ENCODE data around the gene NIPSNAP3A. TPM values are rescaled to one million over a fixed set of nuclear protein-coding genes. Genes with fewer than 3 reads are reported as not detected.

NIPSNAP3A gene
- total and polyA plus RNA-seq, 2 of the 8 experiments (the other 6 are each of a cell fraction or from before 2014, with no cell fraction given) = 9.3 to 9.4 TPM

- Histone ChIP-seq H4K91ac (replicated peaks; ENCODE audit: insufficient read length, low read length) (no peak overlapping the region), H3K79me1 (ENCODE audit: low read depth, low read length) (no peaks in the 10 kb centered on the region), H2AFZ (ENCODE audit: low read length) (peak overlapping the region; percentile 98; the same call in 1 of the 2 replicates), H3K4ac (replicated peaks; ENCODE audit: insufficient read length, low read depth, low read length) (no peak overlapping the region), H3K14ac (ENCODE audit: insufficient read length) (no peak overlapping the region), H4K5ac (ENCODE audit: insufficient read length, low read depth, low read length) (no peak overlapping the region), H2BK12ac (ENCODE audit: low read depth, low read length) (no peak overlapping the region), H3K4me3 (ENCODE audit: extremely low read depth in 1 of 4, insufficient read depth in 2 of 4, low read depth in 3 of 4, low read length in 4 of 4) (peak overlapping the region; percentile 74 to 89 (median 80); a peak in 6 of 8 replicates), H4K20me1 (replicated peaks in 1 of 2; ENCODE audit: control insufficient read depth in 1 of 2, insufficient read depth in 2 of 2, low read length in 2 of 2) (no peaks in the 10 kb centered on the region), H2BK20ac (ENCODE audit: low read length) (no peak overlapping the region), H2BK120ac (replicated peaks; ENCODE audit: low read depth, low read length) (no peak overlapping the region), H3K36me3 (ENCODE audit: control insufficient read depth in 2 of 4, insufficient read depth in 4 of 4, low read length in 3 of 4) (no peaks in the 10 kb centered on the region), H3K18ac (ENCODE audit: extremely low read depth, low read length) (no peak overlapping the region), H4K8ac (ENCODE audit: extremely low read depth, insufficient read depth, low read length) (no peak overlapping the region), H3K79me2 (ENCODE audit: control insufficient read depth in 1 of 2, insufficient read depth in 2 of 2, low read length in 2 of 2) (no peaks in the 10 kb centered on the region), H2BK15ac (ENCODE audit: low read length) (no peak overlapping the region), H3K23ac (ENCODE audit: insufficient read length) (no peak overlapping the region), H2AK5ac (ENCODE audit: low read depth, low read length) (no peak overlapping the region), H3K9ac (replicated peaks in 1 of 4; ENCODE audit: extremely low read depth in 1 of 4, low read depth in 3 of 4, low read length in 3 of 4) (no peak overlapping the region), H3K56ac (replicated peaks; ENCODE audit: insufficient read length, low read depth, low read length) (no peak overlapping the region), H2BK5ac (ENCODE audit: low read depth, low read length) (no peak overlapping the region), H3K4me2 (ENCODE audit: insufficient read depth in 1 of 2, low read depth in 2 of 2, low read length in 2 of 2) (peak overlapping the region; percentile 87 to 91), H3K9me3 (ENCODE audit: insufficient read depth in 2 of 2, low read depth in 1 of 2, low read length in 1 of 2) (no peaks in the 10 kb centered on the region), H3K27ac (ENCODE audit: low read depth, low read length) (no peak overlapping the region), H3K23me2 (ENCODE audit: low read depth, low read length) (peaks cover 7% of the 10 kb centered on the region; the same call in 1 of the 2 replicates), H3K4me1 (replicated peaks in 1 of 4; ENCODE audit: control insufficient read depth in 3 of 4, insufficient read depth in 4 of 4, low read length in 3 of 4) (peaks cover 0 to 2% (median 0%) of the 10 kb centered on the region in 4 experiments; a peak in 4 of 7 replicates), H3K27me3 (replicated peaks in 1 of 4; ENCODE audit: control insufficient read depth in 3 of 4, extremely low read depth in 1 of 4, insufficient read depth in 3 of 4, low read length in 3 of 4) (no peaks in the 10 kb centered on the region)
- TF ChIP-seq YY1 (IDR thresholded peaks at IDR 0.05; ENCODE audit: low read depth, low read length) = no peak
- TF ChIP-seq, protein P1, sequence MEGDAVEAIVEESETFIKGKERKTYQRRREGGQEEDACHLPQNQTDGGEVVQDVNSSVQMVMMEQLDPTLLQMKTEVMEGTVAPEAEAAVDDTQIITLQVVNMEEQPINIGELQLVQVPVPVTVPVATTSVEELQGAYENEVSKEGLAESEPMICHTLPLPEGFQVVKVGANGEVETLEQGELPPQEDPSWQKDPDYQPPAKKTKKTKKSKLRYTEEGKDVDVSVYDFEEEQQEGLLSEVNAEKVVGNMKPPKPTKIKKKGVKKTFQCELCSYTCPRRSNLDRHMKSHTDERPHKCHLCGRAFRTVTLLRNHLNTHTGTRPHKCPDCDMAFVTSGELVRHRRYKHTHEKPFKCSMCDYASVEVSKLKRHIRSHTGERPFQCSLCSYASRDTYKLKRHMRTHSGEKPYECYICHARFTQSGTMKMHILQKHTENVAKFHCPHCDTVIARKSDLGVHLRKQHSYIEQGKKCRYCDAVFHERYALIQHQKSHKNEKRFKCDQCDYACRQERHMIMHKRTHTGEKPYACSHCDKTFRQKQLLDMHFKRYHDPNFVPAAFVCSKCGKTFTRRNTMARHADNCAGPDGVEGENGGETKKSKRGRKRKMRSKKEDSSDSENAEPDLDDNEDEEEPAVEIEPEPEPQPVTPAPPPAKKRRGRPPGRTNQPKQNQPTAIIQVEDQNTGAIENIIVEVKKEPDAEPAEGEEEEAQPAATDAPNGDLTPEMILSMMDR (IDR thresholded peaks at IDR 0.05; ENCODE audit: control extremely low read depth in 1 of 3, insufficient read depth in 1 of 3, low read depth in 1 of 3, low read length in 3 of 3) = no peak
- no peak for FAIRE-seq
- WGBS, 2 experiments (ENCODE audit: extremely low coverage in 1 of 2, insufficient coverage in 1 of 2, insufficient read length in 1 of 2, insufficient replicate concordance in 2 of 2, low coverage in 1 of 2, low lambda C conversion rate in 2 of 2, missing lambda C conversion rate in 1 of 2) = 46% methylated on average over 1 of the region's 1 CpG; no CpG with 5 or more reads in 1 of the 2 experiments
- DNase-seq (ENCODE audit: low read depth in 1 of 2, low spot score in 2 of 2) = no peak
- CTCF ChIA-PET (ENCODE audit: partially characterized antibody) = no interaction called here
- POLR2A ChIA-PET (ENCODE audit: partially characterized antibody) = no interaction called here
Measured at GRCh38 chr9:104746798-104747197, 685 bp upstream of the NIPSNAP3A start.
